ENCODE measurements around the gene RNMT. TPM values are rescaled to one million over a fixed set of nuclear protein-coding genes. Genes with fewer than 3 reads are reported as not detected.

Gene RNMT
- total RNA-seq, 1 experiment from 2014 or later = 58.0 TPM

GRCh38 chr18:13801260-13801601, 74.8 kb downstream of the RNMT start:
- peak overlapping the region; percentile 25; the same call in 1 of the 2 replicates for H3K9ac ChIP-seq (ENCODE audit: low read length)
- H3K36me3 ChIP-seq (ENCODE audit: control insufficient read depth in 1 of 2, insufficient read depth in 2 of 2, low read length in 2 of 2) = no peaks in the 10 kb centered on the region
- no peaks in the 10 kb centered on the region for H3K27me3 ChIP-seq (ENCODE audit: insufficient read depth, low read length)
- H4K20me1 ChIP-seq (ENCODE audit: insufficient read depth) = no peaks in the 10 kb centered on the region
- ATAC-seq (peak; percentile 36), DNase-seq (ENCODE audit: low read depth, low spot score) (no peak)
- no peaks in the 10 kb centered on the region for H3K79me2 ChIP-seq (ENCODE audit: insufficient read depth, low read length)
- CTCF ChIA-PET = interaction anchor here (1.0 kb wide), 1 partner anchor 243 kb away, joined by 3 read pairs; no protein-coding TSS in a partner anchor
- peak overlapping the region; percentile 22 to 49 for H3K4me3 ChIP-seq (replicated peaks in 1 of 2; ENCODE audit: low read depth in 1 of 2, low read length in 2 of 2)
- TF ChIP-seq, protein P1, sequence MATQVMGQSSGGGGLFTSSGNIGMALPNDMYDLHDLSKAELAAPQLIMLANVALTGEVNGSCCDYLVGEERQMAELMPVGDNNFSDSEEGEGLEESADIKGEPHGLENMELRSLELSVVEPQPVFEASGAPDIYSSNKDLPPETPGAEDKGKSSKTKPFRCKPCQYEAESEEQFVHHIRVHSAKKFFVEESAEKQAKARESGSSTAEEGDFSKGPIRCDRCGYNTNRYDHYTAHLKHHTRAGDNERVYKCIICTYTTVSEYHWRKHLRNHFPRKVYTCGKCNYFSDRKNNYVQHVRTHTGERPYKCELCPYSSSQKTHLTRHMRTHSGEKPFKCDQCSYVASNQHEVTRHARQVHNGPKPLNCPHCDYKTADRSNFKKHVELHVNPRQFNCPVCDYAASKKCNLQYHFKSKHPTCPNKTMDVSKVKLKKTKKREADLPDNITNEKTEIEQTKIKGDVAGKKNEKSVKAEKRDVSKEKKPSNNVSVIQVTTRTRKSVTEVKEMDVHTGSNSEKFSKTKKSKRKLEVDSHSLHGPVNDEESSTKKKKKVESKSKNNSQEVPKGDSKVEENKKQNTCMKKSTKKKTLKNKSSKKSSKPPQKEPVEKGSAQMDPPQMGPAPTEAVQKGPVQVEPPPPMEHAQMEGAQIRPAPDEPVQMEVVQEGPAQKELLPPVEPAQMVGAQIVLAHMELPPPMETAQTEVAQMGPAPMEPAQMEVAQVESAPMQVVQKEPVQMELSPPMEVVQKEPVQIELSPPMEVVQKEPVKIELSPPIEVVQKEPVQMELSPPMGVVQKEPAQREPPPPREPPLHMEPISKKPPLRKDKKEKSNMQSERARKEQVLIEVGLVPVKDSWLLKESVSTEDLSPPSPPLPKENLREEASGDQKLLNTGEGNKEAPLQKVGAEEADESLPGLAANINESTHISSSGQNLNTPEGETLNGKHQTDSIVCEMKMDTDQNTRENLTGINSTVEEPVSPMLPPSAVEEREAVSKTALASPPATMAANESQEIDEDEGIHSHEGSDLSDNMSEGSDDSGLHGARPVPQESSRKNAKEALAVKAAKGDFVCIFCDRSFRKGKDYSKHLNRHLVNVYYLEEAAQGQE (IDR thresholded peaks at IDR 0.05; ENCODE audit: low read depth) = no peak
- H3K4me2 ChIP-seq (ENCODE audit: low read length) = peak overlapping the region; percentile 92
- POLR2A ChIA-PET = no interaction called here
- intact Hi-C loops (cut with micrococcal nuclease) = loop anchor here (5.0 kb wide), 1 partner anchor 244 kb away; no protein-coding TSS in a partner anchor
- H3K4me1 ChIP-seq (ENCODE audit: control insufficient read depth in 1 of 2, insufficient read depth in 2 of 2, low read length in 2 of 2) = peaks cover 16 to 27% of the 10 kb centered on the region in 2 experiments
- H3K27ac ChIP-seq (ENCODE audit: low read depth, low read length) = no peak overlapping the region
- peak overlapping the region; percentile 95 for H2AFZ ChIP-seq (ENCODE audit: low read depth, low read length, poor library complexity, severe bottlenecking)
- no peaks in the 10 kb centered on the region for H3K9me2 ChIP-seq (ENCODE audit: insufficient read depth)
- no peaks in the 10 kb centered on the region for H3K9me3 ChIP-seq (ENCODE audit: control insufficient read depth in 1 of 2, insufficient read depth in 1 of 2, low read depth in 1 of 2, low read length in 2 of 2)
- RAD21 ChIA-PET (ENCODE audit: low non-redundant PET in 1 of 2, low total read pairs in 2 of 2, uncharacterized antibody in 2 of 2, unreplicated experiment in 2 of 2) = interaction anchor here in 1 of 2 experiments (0.7 kb wide), 1 partner anchor 18 kb away, joined by 4 read pairs; no protein-coding TSS in a partner anchor
- no TSS peak for BruUV-seq (replicated peaks)

DNA sequence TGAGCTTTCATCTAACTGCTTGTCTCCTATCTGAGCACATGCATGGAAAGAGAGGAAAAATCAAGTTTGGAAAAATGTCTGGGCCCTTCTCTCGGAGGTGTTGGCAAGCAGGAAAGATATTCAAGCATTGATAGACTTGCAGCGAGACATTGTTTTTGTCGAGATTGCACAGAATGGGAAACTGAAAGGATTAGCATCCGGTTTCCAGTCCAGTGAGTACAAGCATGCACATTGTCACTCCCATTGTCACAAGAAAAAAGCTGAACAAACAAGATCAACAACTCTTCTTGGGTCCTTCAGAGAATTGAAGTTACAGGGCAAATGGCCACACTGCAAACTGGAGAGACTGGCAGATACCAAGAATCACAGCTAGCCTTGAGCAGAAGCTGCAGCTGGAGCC, 77.8 kb downstream of the RNMT start:
- RAD21 ChIA-PET (ENCODE audit: low non-redundant PET in 1 of 2, low total read pairs in 2 of 2, uncharacterized antibody in 2 of 2, unreplicated experiment in 2 of 2) = no interaction called here
- DNase-seq (ENCODE audit: low read depth, low spot score) = no peak
- Histone ChIP-seq H3K4me2 (ENCODE audit: low read length) (no peak overlapping the region), H3K4me3 (replicated peaks in 1 of 2; ENCODE audit: low read depth in 1 of 2, low read length in 2 of 2) (no peak overlapping the region), H3K9me2 (ENCODE audit: insufficient read depth) (no peaks in the 10 kb centered on the region), H3K79me2 (ENCODE audit: insufficient read depth, low read length) (no peaks in the 10 kb centered on the region), H3K27ac (ENCODE audit: low read depth, low read length) (no peak overlapping the region), H3K9ac (ENCODE audit: low read length) (no peak overlapping the region), H3K4me1 (ENCODE audit: control insufficient read depth in 1 of 2, insufficient read depth in 2 of 2, low read length in 2 of 2) (peaks cover 8 to 18% of the 10 kb centered on the region in 2 experiments), H3K27me3 (ENCODE audit: insufficient read depth, low read length) (no peaks in the 10 kb centered on the region), H4K20me1 (ENCODE audit: insufficient read depth) (no peaks in the 10 kb centered on the region), H3K9me3 (ENCODE audit: control insufficient read depth in 1 of 2, insufficient read depth in 1 of 2, low read depth in 1 of 2, low read length in 2 of 2) (no peaks in the 10 kb centered on the region), H2AFZ (ENCODE audit: low read depth, low read length, poor library complexity, severe bottlenecking) (no peak overlapping the region), H3K36me3 (ENCODE audit: control insufficient read depth in 1 of 2, insufficient read depth in 2 of 2, low read length in 2 of 2) (no peaks in the 10 kb centered on the region)
- ATAC-seq = no peak
- no TSS peak for BruUV-seq (replicated peaks)
- intact Hi-C loops (cut with micrococcal nuclease) = loop anchor here (5.0 kb wide), 1 partner anchor 247 kb away; no protein-coding TSS in a partner anchor
- POLR2A ChIA-PET = no interaction called here
- CTCF ChIA-PET = interaction anchor here (2.2 kb wide), 1 partner anchor 9 kb away, joined by 6 read pairs; no protein-coding TSS in a partner anchor
- TF ChIP-seq MAX (IDR thresholded peaks at IDR 0.05) (no peak), EZH2phosphoT487 (IDR thresholded peaks at IDR 0.05; ENCODE audit: borderline replicate concordance) (no peak), SIN3A (IDR thresholded peaks at IDR 0.05; ENCODE audit: low read depth) (no peak), ZBTB33 (IDR thresholded peaks at IDR 0.05; ENCODE audit: extremely low read depth, insufficient replicate concordance, low read length) (no peak), ZFX (IDR thresholded peaks at IDR 0.05) (no peak), CBX3 (IDR thresholded peaks at IDR 0.05; ENCODE audit: low read depth) (no peak), JUND (IDR thresholded peaks at IDR 0.05) (no peak), EGR1 (IDR thresholded peaks at IDR 0.05; ENCODE audit: low read depth) (no peak), CEBPB (IDR thresholded peaks at IDR 0.05; ENCODE audit: low read depth) (no peak), SRF (IDR thresholded peaks at IDR 0.05; ENCODE audit: low read depth) (no peak)
- TF ChIP-seq, protein P1 (IDR thresholded peaks at IDR 0.05; ENCODE audit: low read depth) = no peak

All from HCT116 (cell line).